GM12864 (cell line): ENCODE measurements around the gene FOXE3.

Experiments
- DNase-seq: peaks from one replicate; pipeline ENCODE4 v3.0.0-alpha.2; 2011; ENCODE audit warnings: low read depth
- H3K4me3 ChIP-seq: 2 replicates; pipeline ENCODE4 v1.5.1; 2011; ENCODE audit warnings: mild to moderate bottlenecking, low read depth, low read length, control low read depth
- CTCF ChIP-seq: IDR thresholded peaks from 2 replicates; pipeline ENCODE4 v1.5.1; 2011; ENCODE audit warnings: low read depth, mild to moderate bottlenecking, moderate library complexity, low read length, control low read depth, inconsistent platforms; ENCODE audit errors: missing control alignments

Gene FOXE3

GRCh38 chr1:47412437-47412836 is 3.6 kb upstream of the FOXE3 start:
- no peak for TF ChIP-seq CTCF
- H3K4me3 ChIP-seq, result no peak overlapping the region

GRCh38 chr1:47416319-47417169 is 459 bp downstream of the FOXE3 start:
- DNase-seq, result no peak
- no peak for TF ChIP-seq CTCF
- no peak overlapping the region; the same call in 1 of the 2 replicates for H3K4me3 ChIP-seq

More at GRCh38 chr1:47412437-47412836, 3.6 kb upstream of the FOXE3 start:
- no peak for DNase-seq

- H3K4me3 ChIP-seq, result no peak overlapping the region
- no peak for DNase-seq
- no peak for TF ChIP-seq CTCF
Observed at GRCh38 chr1:47417170-47418044, 1.3 kb downstream of the FOXE3 start.

GRCh38 chr1:47418122-47418521 is 2.0 kb downstream of the FOXE3 start:
- TF ChIP-seq CTCF, result no peak
- no peak overlapping the region for H3K4me3 ChIP-seq
- no peak for DNase-seq

- DNase-seq, result no peak
- TF ChIP-seq CTCF, result no peak
- no peak overlapping the region for H3K4me3 ChIP-seq
Observed at GRCh38 chr1:47418681-47419325, 2.7 kb downstream of the FOXE3 start.

- TF ChIP-seq CTCF, result no peak
- no peak for DNase-seq
- H3K4me3 ChIP-seq, result no peak overlapping the region
Observed at GRCh38 chr1:47420547-47420946, 4.5 kb downstream of the FOXE3 start.
